Nephron (organoid): ENCODE results near the gene CREBRF.

Source experiments
- H3K27ac Mint-ChIP-seq, 3 experiments: 2 replicates each; pipeline ENCODE4 v1.8.0; 2020; ENCODE audit warnings: mixed read lengths in 3 of 3, mild to moderate bottlenecking in 2 of 3, moderate library complexity in 1 of 3
- H3K27me3 Mint-ChIP-seq: 2 replicates; pipeline ENCODE4 v1.8.0; 2021; ENCODE audit warnings: low read depth, mild to moderate bottlenecking, moderate library complexity, mixed read lengths
- H3K36me3 Mint-ChIP-seq: 2 replicates; pipeline ENCODE4 v1.8.0; 2020; ENCODE audit warnings: low read depth, mixed read lengths
- H3K4me1 Mint-ChIP-seq: 2 replicates; pipeline ENCODE4 v1.8.0; 2020; ENCODE audit warnings: mixed read lengths
- H3K4me3 Mint-ChIP-seq, 3 experiments: 2 replicates each; pipeline ENCODE4 v1.8.0; 2020; ENCODE audit warnings: mild to moderate bottlenecking in 3 of 3, mixed read lengths in 3 of 3, moderate library complexity in 2 of 3
- H3K9me3 Mint-ChIP-seq: 2 replicates; pipeline ENCODE4 v1.8.0; 2020; ENCODE audit warnings: mixed read lengths
- TF ChIP-seq, protein P1 (sequence below), 3 experiments: fragments of 200-600 bp; sonication (generic); IDR thresholded peaks; one replicate each; pipeline ENCODE4 v1.5.0; 2021; ENCODE audit warnings: antibody characterized with exemption in 3 of 3; ENCODE audit not compliant: unreplicated experiment in 3 of 3

The CREBRF gene

GRCh38 chr5:173139631-173140030, 83.5 kb downstream of the CREBRF start:
- Mint-ChIP-seq H3K9me3 (no peaks in the 10 kb centered on the region), H3K36me3 (no peaks in the 10 kb centered on the region), H3K27me3 (peaks cover under 1% of the 10 kb centered on the region), H3K27ac (no peak overlapping the region), H3K4me3 (no peak overlapping the region), H3K4me1 (no peaks in the 10 kb centered on the region)
- TF ChIP-seq, protein P1, sequence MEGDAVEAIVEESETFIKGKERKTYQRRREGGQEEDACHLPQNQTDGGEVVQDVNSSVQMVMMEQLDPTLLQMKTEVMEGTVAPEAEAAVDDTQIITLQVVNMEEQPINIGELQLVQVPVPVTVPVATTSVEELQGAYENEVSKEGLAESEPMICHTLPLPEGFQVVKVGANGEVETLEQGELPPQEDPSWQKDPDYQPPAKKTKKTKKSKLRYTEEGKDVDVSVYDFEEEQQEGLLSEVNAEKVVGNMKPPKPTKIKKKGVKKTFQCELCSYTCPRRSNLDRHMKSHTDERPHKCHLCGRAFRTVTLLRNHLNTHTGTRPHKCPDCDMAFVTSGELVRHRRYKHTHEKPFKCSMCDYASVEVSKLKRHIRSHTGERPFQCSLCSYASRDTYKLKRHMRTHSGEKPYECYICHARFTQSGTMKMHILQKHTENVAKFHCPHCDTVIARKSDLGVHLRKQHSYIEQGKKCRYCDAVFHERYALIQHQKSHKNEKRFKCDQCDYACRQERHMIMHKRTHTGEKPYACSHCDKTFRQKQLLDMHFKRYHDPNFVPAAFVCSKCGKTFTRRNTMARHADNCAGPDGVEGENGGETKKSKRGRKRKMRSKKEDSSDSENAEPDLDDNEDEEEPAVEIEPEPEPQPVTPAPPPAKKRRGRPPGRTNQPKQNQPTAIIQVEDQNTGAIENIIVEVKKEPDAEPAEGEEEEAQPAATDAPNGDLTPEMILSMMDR (IDR thresholded peaks at IDR 0.05; ENCODE audit: unreplicated experiment in 3 of 3): no peak

DNA sequence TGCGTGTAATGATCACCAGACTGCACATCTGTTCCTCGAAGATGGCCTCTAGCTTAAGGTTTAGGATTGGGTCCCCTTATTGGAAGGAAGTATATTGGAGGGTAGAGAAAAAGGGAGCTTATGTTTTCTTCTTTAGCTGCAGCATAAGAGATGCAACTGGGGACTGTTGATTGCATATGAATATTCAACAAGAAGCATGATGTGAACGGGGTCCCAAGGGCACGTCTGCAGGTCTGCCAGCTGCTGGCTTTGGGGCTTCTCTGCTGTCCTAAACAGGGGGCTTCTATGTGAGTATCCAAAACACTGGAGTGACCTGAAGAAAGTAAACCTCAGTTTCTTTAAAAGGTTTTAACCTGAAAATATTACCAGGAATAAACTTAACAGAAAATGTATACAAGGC, 84.6 kb downstream of the CREBRF start:
- peaks cover 3% of the 10 kb centered on the region for H3K36me3 Mint-ChIP-seq
- TF ChIP-seq, protein P1 (IDR thresholded peaks at IDR 0.05; ENCODE audit: unreplicated experiment in 3 of 3): no peak
- H3K4me1 Mint-ChIP-seq: peaks cover 5% of the 10 kb centered on the region
- peaks cover 4% of the 10 kb centered on the region for H3K27me3 Mint-ChIP-seq
- H3K9me3 Mint-ChIP-seq: no peaks in the 10 kb centered on the region
- no peak overlapping the region for H3K4me3 Mint-ChIP-seq
- no peak overlapping the region for H3K27ac Mint-ChIP-seq

- Mint-ChIP-seq H3K27ac (no peak overlapping the region), H3K27me3 (peaks cover 4% of the 10 kb centered on the region), H3K4me3 (peak overlapping the region; percentile 46 to 61 (median 56)), H3K9me3 (no peaks in the 10 kb centered on the region), H3K36me3 (peaks cover 9% of the 10 kb centered on the region), H3K4me1 (peaks cover 8% of the 10 kb centered on the region)
- TF ChIP-seq, protein P1 (IDR thresholded peaks at IDR 0.05; ENCODE audit: unreplicated experiment in 3 of 3): no peak
These were observed 87.4 kb downstream of the CREBRF start for GRCh38 chr5:173143567-173143966.

DNA sequence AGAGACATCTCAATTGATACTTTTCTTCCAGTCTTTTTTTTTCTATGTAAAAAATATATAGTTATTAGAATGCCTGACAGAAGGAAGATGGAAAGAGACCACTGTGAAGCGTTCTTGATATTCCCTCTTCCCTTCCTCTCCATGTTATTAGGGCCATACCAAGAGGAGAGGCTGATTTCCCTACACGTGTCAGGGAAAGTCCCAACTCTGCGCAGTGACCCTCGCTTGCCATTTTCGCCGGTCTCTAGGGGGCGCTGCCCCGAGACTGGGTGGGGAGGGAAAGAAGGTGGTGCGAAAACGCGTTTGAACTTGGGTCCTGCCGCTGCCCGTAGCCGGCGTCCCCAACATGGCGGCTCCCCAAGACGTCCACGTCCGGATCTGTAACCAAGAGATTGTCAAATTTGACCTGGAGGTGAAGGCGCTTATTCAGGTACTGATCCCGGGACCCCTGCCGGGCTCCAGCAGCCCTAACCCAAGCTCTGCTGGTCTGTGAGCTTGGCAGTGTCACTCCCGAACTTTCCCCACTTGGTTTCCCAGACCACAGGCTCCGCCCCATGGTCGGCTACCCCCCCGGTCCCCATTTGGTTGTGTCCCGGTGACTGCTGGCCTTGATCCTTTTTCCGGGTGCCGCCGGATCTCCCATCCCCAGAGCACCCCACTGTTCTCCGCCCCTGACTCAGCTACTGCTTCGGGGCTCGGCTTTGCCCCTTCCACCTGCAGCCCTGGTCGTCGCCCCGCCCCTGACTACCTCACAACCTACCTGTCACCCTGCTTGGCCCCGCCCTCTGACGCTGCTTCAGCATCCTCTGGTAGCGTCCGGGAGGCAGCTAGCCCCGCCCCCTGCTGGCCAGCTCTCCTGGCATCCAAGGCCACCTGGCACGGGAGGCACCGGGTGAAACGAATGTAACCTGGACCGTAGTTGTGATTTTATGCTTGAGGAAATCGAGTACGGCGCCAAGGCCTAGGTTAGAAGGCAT, 88.3 kb downstream of the CREBRF start, which contains the start of gene BNIP1:
Gene BNIP1 (plus strand): TSS at position 332 of the 977 bp plus-strand sequence. CDS start 15 bp downstream, at position 347.
- Mint-ChIP-seq H3K36me3 (peaks cover 18% of the 10 kb centered on the region), H3K4me1 (peaks cover 8% of the 10 kb centered on the region), H3K27me3 (peaks cover 4% of the 10 kb centered on the region), H3K4me3 (peak within 1 kb of the TSS; percentile 98 to 99 (median 98)), H3K27ac (peak within 1 kb of the TSS; percentile 89 to 98 (median 98)), H3K9me3 (no peaks in the 10 kb centered on the region)
- TF ChIP-seq, protein P1 (IDR thresholded peaks at IDR 0.05; ENCODE audit: unreplicated experiment in 3 of 3): peak; percentile 87 to 96 (median 94)

DNA sequence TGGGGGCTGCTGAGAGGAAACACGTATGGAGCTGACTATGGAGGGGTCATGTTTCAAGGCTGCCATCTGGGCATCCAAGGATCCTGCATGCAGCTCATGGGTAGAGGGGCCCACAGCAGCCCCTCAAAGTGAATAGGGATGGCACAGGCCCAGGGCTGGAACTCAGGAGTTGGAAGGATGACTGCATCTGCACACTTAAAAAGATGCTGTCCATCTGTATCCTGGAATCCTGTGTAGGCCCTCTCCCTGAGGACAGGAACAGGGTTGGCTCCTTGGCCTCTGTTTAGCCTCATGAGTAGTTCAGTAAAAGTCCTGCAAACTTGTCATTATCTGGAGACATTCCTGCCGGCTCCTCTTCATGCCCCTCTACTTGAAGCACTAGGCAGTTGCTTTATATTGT, 92.2 kb downstream of the CREBRF start:
- Mint-ChIP-seq H3K36me3 (peaks cover 37% of the 10 kb centered on the region), H3K4me1 (peaks cover 8% of the 10 kb centered on the region), H3K9me3 (no peaks in the 10 kb centered on the region), H3K27ac (no peak overlapping the region), H3K4me3 (peak overlapping the region in 1 of 3 experiments; percentile 29), H3K27me3 (peaks cover 4% of the 10 kb centered on the region)
- TF ChIP-seq, protein P1 (IDR thresholded peaks at IDR 0.05; ENCODE audit: unreplicated experiment in 3 of 3): no peak
